ENCODE results near the gene IRF1.

The IRF1 gene

DNA sequence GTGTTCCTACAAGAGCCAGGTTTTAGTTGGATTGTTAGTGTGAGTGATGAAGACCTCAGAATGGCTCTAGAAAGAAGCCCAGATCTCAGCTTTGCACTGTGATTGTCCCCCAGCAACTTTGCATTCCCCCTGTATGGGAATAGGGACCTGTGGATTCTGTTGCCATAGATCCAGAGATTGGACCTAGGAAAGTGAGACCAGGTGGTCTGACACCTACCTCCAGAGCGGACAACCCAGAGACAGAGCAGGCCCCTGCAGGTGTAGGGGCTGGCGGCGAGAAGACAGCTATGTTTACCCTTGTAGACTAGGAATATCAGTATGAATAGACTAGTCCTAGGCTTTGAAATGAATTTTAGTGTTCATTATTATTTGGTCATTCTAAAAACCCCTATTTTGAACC is 53.6 kb downstream of the IRF1 start:
- FAIRE-seq = no peak

DNA sequence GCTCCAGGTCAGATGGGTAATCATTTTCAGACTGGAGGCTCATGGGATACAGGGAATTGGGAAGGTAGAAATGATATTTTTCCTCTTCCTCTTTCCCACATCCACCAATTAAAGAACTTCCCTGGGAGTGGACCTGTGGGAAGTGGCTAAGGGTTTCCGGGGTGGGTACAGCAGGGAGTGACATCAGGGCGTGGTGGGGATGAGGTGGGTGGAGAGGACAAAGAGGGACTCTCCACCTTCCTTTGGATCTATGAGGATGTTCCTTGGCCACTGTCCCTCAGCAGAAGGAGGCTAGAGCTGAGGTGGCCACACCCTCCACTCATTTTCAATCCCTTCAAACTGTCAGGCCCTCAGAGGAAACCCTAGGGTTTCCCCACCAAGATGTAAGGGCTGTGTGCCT is 54.7 kb downstream of the IRF1 start:
- no peak for FAIRE-seq

DNA sequence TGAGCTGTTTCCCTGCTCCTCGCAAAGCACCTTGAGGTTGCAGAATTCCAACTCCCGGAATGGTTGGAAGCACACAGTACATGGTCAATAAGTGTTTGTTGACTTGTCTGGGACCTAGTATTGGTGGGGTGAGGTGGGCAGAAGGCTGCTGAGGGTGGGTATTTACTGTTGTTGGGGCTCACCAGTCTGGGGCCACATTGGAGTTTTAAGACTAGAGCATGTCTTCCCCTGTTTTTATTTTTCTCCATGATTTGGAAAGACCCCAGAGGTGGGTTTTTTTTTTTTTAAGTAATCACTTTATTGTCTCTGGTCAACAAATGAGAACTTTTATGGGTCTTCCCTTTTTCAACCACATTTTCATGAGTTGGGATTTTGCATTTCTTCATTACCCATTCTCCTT is 55.1 kb downstream of the IRF1 start:
- FAIRE-seq = no peak

DNA sequence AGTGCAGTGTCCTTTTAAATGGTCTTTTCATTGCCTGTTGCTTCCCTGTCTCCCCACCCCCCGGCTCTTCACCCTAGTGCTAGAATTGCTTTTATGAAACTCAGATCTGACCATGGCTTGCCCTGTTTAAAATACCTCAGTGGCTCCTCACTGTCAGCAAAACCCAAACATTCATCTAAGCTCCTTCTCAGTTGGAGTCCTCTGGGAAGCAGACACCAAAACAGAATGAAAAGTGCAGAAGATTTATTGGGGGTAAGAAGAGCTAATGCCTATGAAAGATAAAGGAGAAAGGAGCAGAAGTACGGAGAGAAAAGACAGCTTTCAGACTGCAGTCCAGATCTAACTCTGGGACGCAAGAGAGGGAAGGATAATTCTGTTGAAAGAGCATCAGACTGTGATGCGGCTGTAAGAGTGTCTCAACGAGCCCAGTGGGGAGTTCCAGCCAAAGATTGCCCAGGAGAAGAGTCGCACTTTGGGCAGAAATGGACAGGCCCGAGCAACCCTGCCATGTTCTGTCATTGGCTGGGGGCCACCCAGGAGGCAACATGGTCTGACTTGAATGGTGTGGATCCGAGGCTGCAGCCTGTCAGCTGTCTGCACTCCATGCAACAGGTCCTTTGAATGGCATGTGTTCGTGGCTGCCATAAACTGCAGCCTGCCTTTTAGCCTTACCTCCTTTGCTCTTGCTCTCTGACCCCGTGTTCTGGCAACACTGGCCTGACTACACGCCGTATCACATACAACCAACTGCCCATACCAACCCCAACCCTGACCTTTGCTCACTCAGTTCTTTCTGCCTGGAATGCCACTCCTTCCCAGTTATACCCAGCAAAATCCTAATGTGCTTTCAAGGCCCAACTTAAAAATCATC is 55.9 kb downstream of the IRF1 start:
- no peak for FAIRE-seq

DNA sequence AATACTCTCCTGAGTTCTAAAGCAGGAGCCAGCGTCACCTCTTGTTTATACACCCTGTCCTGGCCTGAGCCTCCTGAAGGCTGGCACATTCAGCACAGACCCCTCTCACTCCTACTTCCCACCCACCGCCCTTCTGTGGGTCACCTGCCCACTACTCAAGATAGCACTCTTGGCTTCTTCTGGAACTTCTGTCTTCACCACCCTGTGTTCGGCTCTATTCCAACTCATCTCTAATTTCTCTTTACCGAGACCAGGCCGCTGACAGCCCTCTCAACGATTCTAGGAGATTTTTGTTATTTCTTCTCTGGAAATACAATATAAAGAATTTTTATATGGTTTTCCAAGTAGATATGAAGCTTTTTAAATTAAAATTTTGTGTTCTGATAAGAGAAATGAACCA is 57.4 kb downstream of the IRF1 start:
- no peak for FAIRE-seq

DNA sequence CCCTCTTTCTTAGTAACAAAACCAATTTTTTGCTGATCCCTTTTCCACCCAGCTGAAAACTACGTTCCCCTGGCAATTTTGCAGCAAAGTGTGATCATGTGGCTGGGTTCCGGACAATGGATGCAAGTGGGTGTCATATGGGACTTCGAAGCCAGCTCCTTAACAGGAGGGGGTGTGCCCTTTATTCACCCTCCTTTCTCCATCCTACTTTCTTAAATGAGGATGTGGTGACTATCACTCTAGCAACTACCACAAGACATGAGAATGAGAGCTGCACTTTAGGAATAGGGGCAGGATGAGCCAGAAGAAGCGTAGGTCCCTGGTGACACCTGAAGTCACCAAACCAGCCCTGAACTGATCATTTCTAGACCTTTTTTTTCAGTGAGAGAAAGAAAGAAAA is 58.9 kb downstream of the IRF1 start:
- no peak for FAIRE-seq

Data from islet of Langerhans (tissue), 1 donor.